Measurements from ENCODE around the gene TANGO6. TPM values are rescaled to one million over a fixed set of nuclear protein-coding genes. Genes with fewer than 3 reads are reported as not detected.

TANGO6 gene
- total and polyA plus RNA-seq, 2 of the 8 experiments (the other 6 are each of a cell fraction or from before 2014, with no cell fraction given), result 5.0 to 19.5 TPM

GRCh38 chr16:69005641-69006355, 162.5 kb downstream of the TANGO6 start (continued):
- TF ChIP-seq CTCF (IDR thresholded peaks at IDR 0.05; ENCODE audit: control extremely low read depth in 1 of 3, insufficient read depth in 1 of 3, low read depth in 1 of 3, low read length in 3 of 3) (no peak), TEAD4 (IDR thresholded peaks at IDR 0.05; ENCODE audit: low read depth, low read length) (no peak), ASH2L (IDR thresholded peaks at IDR 0.05; ENCODE audit: low read length) (no peak), SP1 (IDR thresholded peaks at IDR 0.05; ENCODE audit: low read depth, low read length) (no peak), EGR1 (IDR thresholded peaks at IDR 0.05; ENCODE audit: borderline replicate concordance, low read depth, low read length) (no peak), KDM5A (IDR thresholded peaks at IDR 0.05; ENCODE audit: low read length) (no peak), CEBPB (IDR thresholded peaks at IDR 0.05; ENCODE audit: low read depth, low read length) (no peak), HDAC6 (IDR thresholded peaks at IDR 0.05; ENCODE audit: low read depth, low read length) (no peak)
